Stimulated activated CD4-positive, alpha-beta T cell treated with anti-CD3 and anti-CD28 coated beads, TNF-alpha, amount 100 ng/mL, for 4 hours (primary cell): Measurements from ENCODE around the gene HSPB2.

Experiments
- DNase-seq, 3 experiments: peaks; one replicate each; pipeline ENCODE4 v3.0.0-alpha.2; 2020; ENCODE audit warnings: low read depth in 3 of 3

HSPB2 gene

GRCh38 chr11:111938687-111939160 is 26.2 kb downstream of the HSPB2 start:
- no peak for DNase-seq

GRCh38 chr11:111939836-111940604 is 27.5 kb downstream of the HSPB2 start:
- no peak for DNase-seq

- DNase-seq: no peak
Measured at GRCh38 chr11:111941963-111942362, 29.4 kb downstream of the HSPB2 start.

- DNase-seq: no peak
Measured at GRCh38 chr11:111942829-111943228, 30.3 kb downstream of the HSPB2 start.

GRCh38 chr11:111944139-111944538 is 31.6 kb downstream of the HSPB2 start:
- DNase-seq: no peak

GRCh38 chr11:111944651-111945051 is 32.1 kb downstream of the HSPB2 start:
- DNase-seq: no peak

- DNase-seq: no peak
Measured at GRCh38 chr11:111945198-111945597, 32.7 kb downstream of the HSPB2 start.

- no peak for DNase-seq
Measured at GRCh38 chr11:111946499-111946898, 34.0 kb downstream of the HSPB2 start.

- DNase-seq: no peak
Measured at GRCh38 chr11:111947143-111947542, 34.6 kb downstream of the HSPB2 start.

GRCh38 chr11:111949519-111950426 is 37.2 kb downstream of the HSPB2 start:
- DNase-seq: no peak

GRCh38 chr11:111951565-111951964 is 39.0 kb downstream of the HSPB2 start:
- no peak for DNase-seq

- no peak for DNase-seq
Measured at GRCh38 chr11:111954154-111954553, 41.6 kb downstream of the HSPB2 start.

- DNase-seq: no peak
Measured at GRCh38 chr11:111957663-111958444, 45.3 kb downstream of the HSPB2 start.

GRCh38 chr11:111960916-111961315 is 48.4 kb downstream of the HSPB2 start:
- no peak for DNase-seq

- no peak for DNase-seq
Measured at GRCh38 chr11:111961389-111962300, 49.1 kb downstream of the HSPB2 start.
